HuH-7 (cell line): ENCODE measurements around the gene CFAP161.

ENCODE experiments used
- DNase-seq: peaks from one replicate; pipeline ENCODE4 v3.0.0; 2011; ENCODE audit warnings: low spot score

Gene CFAP161

GRCh38 chr15:81183439-81183775 lies 49.3 kb downstream of the CFAP161 start:
- no peak for DNase-seq

GRCh38 chr15:81184188-81184587 lies 50.1 kb downstream of the CFAP161 start:
- no peak for DNase-seq

- no peak for DNase-seq
Measured at GRCh38 chr15:81185631-81186295, 51.7 kb downstream of the CFAP161 start.

- no peak for DNase-seq
Measured at GRCh38 chr15:81188354-81188753, 54.3 kb downstream of the CFAP161 start.

- DNase-seq = no peak
Measured at GRCh38 chr15:81189583-81190283, 55.7 kb downstream of the CFAP161 start.

GRCh38 chr15:81190922-81191507 lies 56.9 kb downstream of the CFAP161 start:
- DNase-seq = no peak

- DNase-seq = no peak
Measured at GRCh38 chr15:81191701-81192100, 57.6 kb downstream of the CFAP161 start.

GRCh38 chr15:81194723-81195122 lies 60.7 kb downstream of the CFAP161 start:
- DNase-seq = no peak

- no peak for DNase-seq
Measured at GRCh38 chr15:81195339-81195864, 61.3 kb downstream of the CFAP161 start.

GRCh38 chr15:81196576-81197254 lies 62.6 kb downstream of the CFAP161 start, which contains the start of gene IL16:
TSS of gene IL16 (plus strand) at chr15:81196879. CDS start at chr15:81225400, 28,521 bp downstream.
- no peak for DNase-seq

GRCh38 chr15:81197255-81197630 lies 63.2 kb downstream of the CFAP161 start:
- DNase-seq = no peak

- no peak for DNase-seq
Measured at GRCh38 chr15:81197688-81198281, 63.7 kb downstream of the CFAP161 start.
